Dendritic cell treated with granulocyte-macrophage colony-stimulating factor and Interleukin-4, amounts not matched to agents 40 ng/mL and 50 ng/mL, for 4 days (primary cell): ENCODE data around the gene CITED2.

ENCODE experiments used
- H3K27ac Mint-ChIP-seq: one replicate; pipeline ENCODE4 v1.8.0; 2022; ENCODE audit warnings: mild to moderate bottlenecking, mixed read lengths
- H3K27me3 Mint-ChIP-seq: one replicate; pipeline ENCODE4 v1.8.0; 2022; ENCODE audit warnings: mild to moderate bottlenecking, mixed read lengths
- H3K36me3 Mint-ChIP-seq: one replicate; pipeline ENCODE4 v1.8.0; 2022; ENCODE audit warnings: low read depth, mixed read lengths
- H3K4me1 Mint-ChIP-seq: one replicate; pipeline ENCODE4 v1.8.0; 2022; ENCODE audit warnings: low read depth, mixed read lengths
- H3K4me3 Mint-ChIP-seq: one replicate; pipeline ENCODE4 v1.8.0; 2022; ENCODE audit warnings: mild to moderate bottlenecking, moderate library complexity, mixed read lengths
- H3K9me3 Mint-ChIP-seq: one replicate; pipeline ENCODE4 v1.8.0; 2022; ENCODE audit warnings: mixed read lengths
- intact Hi-C: fragments of 100-400 bp; cut with micrococcal nuclease; formaldehyde crosslinking; loops from one replicate; pipeline ENCODE4 v1.15.0; 2022

The CITED2 gene

DNA sequence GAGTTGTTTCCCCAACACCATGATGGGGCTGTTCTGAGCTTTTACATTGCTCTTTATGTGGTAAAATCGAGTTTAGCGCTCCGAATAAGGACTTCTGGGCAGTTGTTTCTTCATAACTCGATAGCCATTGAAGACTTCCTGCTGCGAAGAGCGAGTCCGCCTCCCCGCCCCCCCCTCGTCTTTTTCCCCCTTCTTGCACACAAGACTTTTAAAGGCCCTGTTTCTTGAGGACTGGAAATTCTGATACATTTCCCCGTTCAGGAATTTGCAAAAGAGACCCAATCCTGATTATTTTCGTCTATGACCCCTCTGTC is 1.5 kb upstream of the CITED2 start:
- Mint-ChIP-seq H3K9me3 (no peaks in the 10 kb centered on the region), H3K36me3 (peaks cover 49% of the 10 kb centered on the region), H3K27me3 (no peaks in the 10 kb centered on the region), H3K4me1 (peaks cover 38% of the 10 kb centered on the region), H3K27ac (peak overlapping the region; percentile 100), H3K4me3 (peak overlapping the region; percentile 99)
- intact Hi-C loops = loop anchor here (10.0 kb wide), 1 partner anchor 99 kb away; no protein-coding TSS in a partner anchor

DNA sequence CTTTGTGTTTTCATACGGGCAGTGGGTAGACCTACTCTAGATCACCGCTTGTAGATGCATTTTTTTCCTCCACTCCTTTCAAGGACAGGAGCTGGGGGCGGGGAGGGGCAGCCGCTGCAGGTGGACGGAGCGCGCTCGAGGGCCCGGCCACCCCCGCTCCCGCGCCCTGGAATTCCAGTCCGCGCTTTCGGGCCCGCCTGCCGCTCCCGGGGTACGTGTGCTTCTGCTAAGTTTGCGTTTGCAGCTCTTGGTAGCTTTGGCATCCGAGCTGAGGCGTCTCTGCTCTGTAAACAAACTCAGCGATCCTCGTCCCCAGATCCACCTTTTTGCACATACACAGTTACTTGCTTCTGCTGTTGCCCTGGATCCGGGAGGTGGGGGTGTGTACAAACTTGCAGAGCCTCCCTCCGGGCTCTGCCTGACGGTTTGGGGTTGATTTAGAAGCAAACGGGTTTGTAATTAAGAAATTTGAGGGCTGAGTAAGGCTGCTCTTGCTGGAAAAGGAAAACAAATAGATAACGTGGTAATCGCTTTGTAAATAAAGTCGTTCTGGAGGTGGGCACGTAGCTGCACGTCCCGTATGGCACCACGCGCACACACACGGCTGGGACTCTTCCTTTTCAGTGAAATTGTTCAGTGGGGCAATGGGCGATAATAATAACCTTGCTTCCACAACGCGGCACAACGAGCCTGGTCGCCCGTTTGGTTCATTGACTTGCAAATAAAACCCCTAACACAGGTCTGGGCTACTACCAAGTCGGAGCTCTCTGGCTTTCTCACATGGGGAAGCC is 973 bp upstream of the CITED2 start:
- intact Hi-C loops = loop anchor here (1.0 to 10.0 kb wide), 5 partner anchors 73 to 545 kb away; no protein-coding TSS in a partner anchor
- peak overlapping the region; percentile 99 for H3K4me3 Mint-ChIP-seq
- H3K36me3 Mint-ChIP-seq = peaks cover 54% of the 10 kb centered on the region
- H3K27ac Mint-ChIP-seq = peak overlapping the region; percentile 100
- no peaks in the 10 kb centered on the region for H3K9me3 Mint-ChIP-seq
- peaks cover 40% of the 10 kb centered on the region for H3K4me1 Mint-ChIP-seq
- no peaks in the 10 kb centered on the region for H3K27me3 Mint-ChIP-seq

DNA sequence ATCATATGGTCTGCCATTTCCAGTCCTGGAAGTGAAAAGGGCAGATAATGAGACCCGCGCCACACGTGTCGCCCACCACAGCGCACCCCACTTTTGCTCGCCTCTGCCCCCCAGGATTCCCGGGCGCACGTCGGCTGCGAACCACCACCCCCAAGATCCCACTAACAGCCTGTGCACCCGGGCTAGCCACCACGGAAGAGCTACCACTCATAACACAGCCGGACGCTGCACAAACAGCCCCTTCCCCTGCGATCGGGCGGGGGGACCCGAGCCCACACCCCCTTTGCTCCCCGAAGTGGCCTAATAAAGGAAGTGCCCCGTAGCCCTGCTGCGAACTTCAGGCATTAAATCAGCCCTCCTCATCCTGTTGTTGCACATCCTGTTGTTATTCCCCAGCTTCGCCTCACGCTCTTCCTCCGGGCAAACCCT is 506 bp downstream of the CITED2 start:
- peak overlapping the region; percentile 100 for H3K27ac Mint-ChIP-seq
- H3K27me3 Mint-ChIP-seq = no peaks in the 10 kb centered on the region
- intact Hi-C loops = loop anchor here (2.0 to 10.0 kb wide), 11 partner anchors 75 to 1548 kb away; no protein-coding TSS in a partner anchor
- H3K4me1 Mint-ChIP-seq = peaks cover 38% of the 10 kb centered on the region
- no peaks in the 10 kb centered on the region for H3K9me3 Mint-ChIP-seq
- peaks cover 58% of the 10 kb centered on the region for H3K36me3 Mint-ChIP-seq
- H3K4me3 Mint-ChIP-seq = peak overlapping the region; percentile 99

DNA sequence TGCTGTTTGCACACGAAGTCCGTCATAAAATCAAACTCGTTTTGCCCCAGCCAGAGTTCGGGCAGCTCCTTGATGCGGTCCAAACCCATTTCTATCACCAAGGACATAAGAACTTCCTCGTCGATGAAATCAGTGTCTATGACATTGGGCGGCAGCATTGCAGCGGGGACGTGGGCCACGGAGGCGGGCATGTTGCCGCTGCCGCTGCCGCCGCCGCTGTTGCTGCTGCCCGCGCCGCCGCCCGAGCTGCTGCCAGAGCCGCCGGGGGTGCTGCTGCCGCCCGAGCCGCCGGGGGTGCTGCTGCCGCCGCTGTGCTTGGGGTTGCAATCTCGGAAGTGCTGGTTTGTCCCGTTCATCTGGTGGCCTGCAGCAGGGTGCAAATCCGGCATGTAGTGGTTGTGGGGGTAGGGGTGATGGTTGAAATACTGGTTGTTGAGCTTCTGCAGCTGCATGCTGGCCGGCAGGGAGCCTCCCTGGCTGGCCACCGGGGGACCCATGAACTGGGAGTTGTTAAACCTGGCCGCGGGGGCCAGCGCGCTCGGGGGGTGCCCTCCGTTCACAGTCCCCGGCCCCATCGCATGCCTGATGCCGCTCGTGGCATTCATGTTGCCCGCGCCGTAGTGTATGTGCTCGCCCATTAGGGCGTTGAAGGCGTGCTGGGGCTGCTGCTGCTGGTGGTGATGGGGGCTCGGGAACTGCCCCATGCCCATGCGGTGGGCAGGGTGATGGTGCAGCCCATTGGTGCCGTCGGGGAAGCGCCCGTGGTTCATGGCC is 1.1 kb downstream of the CITED2 start:
- peak overlapping the region; percentile 99 for H3K4me3 Mint-ChIP-seq
- no peaks in the 10 kb centered on the region for H3K9me3 Mint-ChIP-seq
- peaks cover 32% of the 10 kb centered on the region for H3K4me1 Mint-ChIP-seq
- intact Hi-C loops = loop anchor here (2.0 to 10.0 kb wide), 8 partner anchors 101 to 1549 kb away; no protein-coding TSS in a partner anchor
- no peaks in the 10 kb centered on the region for H3K27me3 Mint-ChIP-seq
- peaks cover 58% of the 10 kb centered on the region for H3K36me3 Mint-ChIP-seq
- H3K27ac Mint-ChIP-seq = peak overlapping the region; percentile 100

DNA sequence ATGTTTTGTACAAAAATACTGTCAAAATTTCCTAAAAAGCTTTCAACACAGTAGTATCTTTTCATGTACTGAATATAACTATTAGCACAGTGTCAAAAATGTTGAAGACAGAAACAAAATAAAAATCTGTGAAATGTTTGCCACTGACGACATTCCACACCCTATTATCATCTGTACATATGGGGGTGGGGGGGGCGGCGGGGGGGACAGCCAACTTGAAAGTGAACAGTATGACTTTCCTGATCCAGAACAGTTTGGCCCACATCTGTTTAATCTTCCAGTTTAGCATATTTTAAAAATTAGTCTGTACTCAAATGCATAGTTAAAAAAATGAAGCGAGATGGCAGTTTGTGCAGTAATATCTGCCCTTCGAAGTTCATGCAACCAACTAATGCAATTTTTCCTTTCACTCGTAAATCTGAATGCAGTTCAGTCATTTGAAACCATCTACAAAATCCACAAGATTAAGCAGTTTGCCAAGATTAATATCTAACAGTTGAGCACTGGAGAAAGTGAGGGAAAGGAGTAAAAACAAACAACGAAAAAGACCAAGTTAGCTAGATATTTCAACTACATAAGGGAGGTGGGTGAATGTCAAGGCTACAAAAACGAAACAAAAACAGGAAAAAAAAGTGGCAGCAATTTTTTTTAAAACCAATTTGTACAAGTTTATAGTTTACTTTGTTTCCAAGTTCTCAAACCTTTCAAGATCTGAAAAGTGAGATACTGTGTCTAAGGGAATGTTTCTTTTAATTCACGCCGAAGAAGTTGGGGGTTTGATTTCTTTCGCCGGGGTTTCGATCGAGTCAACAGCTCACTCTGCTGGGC is 1.9 kb downstream of the CITED2 start:
- peaks cover 58% of the 10 kb centered on the region for H3K36me3 Mint-ChIP-seq
- intact Hi-C loops = loop anchor here (2.0 to 10.0 kb wide), 8 partner anchors 102 to 1550 kb away; no protein-coding TSS in a partner anchor
- peaks cover 30% of the 10 kb centered on the region for H3K4me1 Mint-ChIP-seq
- peak overlapping the region; percentile 100 for H3K27ac Mint-ChIP-seq
- no peaks in the 10 kb centered on the region for H3K9me3 Mint-ChIP-seq
- H3K27me3 Mint-ChIP-seq = no peaks in the 10 kb centered on the region
- peak overlapping the region; percentile 99 for H3K4me3 Mint-ChIP-seq

DNA sequence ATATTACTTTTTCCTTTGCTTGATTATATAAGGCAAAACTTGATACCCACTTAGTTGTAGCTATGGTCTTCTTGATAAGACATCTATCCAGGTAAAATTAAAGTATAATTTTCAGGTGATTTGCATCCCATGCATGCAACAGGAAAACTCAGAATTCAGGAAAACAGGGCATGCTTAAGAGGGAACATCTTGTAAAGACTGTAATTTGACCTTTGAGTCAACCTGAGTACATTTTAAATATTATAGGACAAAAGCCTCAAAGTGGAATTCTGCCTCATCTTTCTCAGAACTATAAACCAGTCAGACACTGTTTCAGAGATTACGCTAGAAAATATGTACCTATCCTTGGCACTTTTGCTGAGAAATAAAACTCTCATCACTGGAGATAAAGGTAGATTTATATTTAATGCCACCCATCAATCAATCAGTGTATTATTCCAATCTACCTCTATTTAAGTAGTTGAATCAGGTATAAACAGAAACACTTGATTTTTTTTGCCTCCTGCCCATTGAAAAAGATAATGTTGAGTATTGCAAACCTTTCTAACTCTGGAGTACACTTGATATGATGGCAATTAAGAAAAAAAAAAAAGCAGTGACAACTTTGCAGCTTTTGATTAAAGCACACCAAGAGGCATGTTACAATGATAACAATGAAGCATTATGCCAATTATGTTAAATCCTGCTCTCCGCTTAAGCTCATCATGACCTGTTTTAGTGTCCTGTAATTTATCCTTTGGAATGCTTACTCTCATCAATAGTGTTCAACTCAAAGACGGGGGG is 2.8 kb downstream of the CITED2 start:
- intact Hi-C loops = loop anchor here (2.0 to 10.0 kb wide), 8 partner anchors 103 to 1551 kb away; no protein-coding TSS in a partner anchor
- H3K36me3 Mint-ChIP-seq = peaks cover 58% of the 10 kb centered on the region
- no peaks in the 10 kb centered on the region for H3K9me3 Mint-ChIP-seq
- peaks cover 23% of the 10 kb centered on the region for H3K4me1 Mint-ChIP-seq
- H3K27ac Mint-ChIP-seq = peak overlapping the region; percentile 100
- peak overlapping the region; percentile 99 for H3K4me3 Mint-ChIP-seq
- H3K27me3 Mint-ChIP-seq = no peaks in the 10 kb centered on the region

DNA sequence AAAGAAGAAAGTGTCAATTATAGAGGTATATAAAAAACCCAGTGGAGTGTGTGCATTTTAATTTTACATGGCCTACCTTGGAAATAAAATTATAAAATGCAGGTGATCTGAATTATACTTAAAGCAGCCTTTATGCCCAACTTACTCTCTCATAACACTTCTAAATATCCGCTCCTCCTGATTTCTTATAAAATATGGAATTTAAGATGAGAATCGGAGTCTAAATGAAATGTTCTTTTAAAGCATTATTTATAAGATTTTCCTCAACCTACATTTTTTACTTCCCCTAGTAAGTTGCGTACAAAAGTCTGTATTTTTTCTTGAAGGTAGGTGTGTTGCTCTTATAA is 3.5 kb downstream of the CITED2 start:
- H3K4me1 Mint-ChIP-seq = peaks cover 17% of the 10 kb centered on the region
- intact Hi-C loops = loop anchor here (5.0 to 10.0 kb wide), 5 partner anchors 104 to 1551 kb away; no protein-coding TSS in a partner anchor
- no peaks in the 10 kb centered on the region for H3K9me3 Mint-ChIP-seq
- no peaks in the 10 kb centered on the region for H3K27me3 Mint-ChIP-seq
- peak overlapping the region; percentile 100 for H3K27ac Mint-ChIP-seq
- H3K4me3 Mint-ChIP-seq = peak overlapping the region; percentile 99
- peaks cover 58% of the 10 kb centered on the region for H3K36me3 Mint-ChIP-seq

DNA sequence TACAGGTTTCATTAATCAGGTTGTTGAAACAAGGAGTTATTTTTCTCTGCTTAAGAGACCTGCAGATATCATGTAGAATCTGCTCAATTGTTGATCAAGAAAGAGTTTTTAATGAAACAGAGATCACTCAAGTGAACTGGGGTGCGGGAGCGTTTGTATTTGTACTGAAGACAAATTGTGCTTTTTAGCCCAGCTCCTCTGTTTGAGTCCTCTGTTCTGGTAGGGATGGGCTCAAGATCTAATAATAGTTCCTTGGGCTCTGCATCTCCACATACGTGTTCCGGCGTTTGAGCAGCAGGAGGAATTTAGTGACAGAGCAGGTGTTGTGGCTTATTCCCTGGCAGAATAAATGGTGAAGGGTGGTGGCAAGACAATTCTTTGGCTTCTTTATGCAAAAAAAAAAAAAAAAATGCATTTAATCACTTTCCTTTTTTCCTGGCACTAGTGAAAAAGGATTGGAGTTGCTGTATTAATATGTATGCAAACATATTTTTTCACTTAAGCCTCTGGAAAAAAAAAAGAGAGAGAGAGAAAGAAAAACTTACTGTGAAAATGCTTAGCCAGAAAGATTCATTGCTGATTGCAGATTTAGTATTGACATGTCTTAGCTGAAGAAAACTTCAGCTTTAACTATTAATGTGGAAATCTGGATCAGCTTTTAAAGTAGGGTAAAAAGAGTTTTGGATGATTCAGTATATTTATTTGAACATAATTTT is 4.0 kb downstream of the CITED2 start:
- peak overlapping the region; percentile 58 for H3K4me3 Mint-ChIP-seq
- H3K27ac Mint-ChIP-seq = peak overlapping the region; percentile 100
- intact Hi-C loops = loop anchor here (5.0 to 10.0 kb wide), 5 partner anchors 104 to 1552 kb away; no protein-coding TSS in a partner anchor
- peaks cover 15% of the 10 kb centered on the region for H3K4me1 Mint-ChIP-seq
- H3K27me3 Mint-ChIP-seq = no peaks in the 10 kb centered on the region
- H3K36me3 Mint-ChIP-seq = peaks cover 54% of the 10 kb centered on the region
- H3K9me3 Mint-ChIP-seq = no peaks in the 10 kb centered on the region

DNA sequence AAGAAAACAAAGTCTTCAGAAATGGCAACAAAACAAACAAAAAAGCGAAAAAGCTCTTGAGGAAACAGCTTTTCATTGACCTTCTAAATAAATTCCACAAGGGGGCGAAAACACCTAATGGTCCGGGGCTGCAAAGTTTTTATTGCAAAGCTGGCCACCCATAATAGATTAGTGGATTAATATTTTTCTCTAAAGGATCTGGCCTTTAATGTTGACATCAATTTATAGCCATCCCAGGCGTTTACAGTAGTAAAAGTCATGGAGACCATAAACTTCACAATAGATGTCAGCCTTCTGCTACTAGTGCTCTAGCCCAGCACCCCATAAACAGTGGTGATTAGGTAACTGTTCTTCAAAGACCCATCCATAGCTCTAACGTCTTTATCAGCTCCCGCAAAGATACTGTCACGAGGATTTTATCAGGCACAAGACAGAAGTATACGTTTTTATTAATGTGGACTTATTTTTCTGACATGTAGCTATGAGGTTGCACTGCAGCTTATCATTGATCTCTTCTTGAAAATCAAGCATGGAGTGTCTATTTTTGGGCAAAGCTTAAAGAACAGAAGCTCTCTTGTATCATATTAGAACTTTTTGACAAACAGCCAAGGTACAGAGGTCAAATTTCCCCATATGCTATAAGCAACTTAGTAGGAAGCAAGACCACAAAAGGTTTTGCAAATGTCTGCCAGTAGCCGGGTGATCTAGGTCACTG is 4.7 kb downstream of the CITED2 start:
- peaks cover 46% of the 10 kb centered on the region for H3K36me3 Mint-ChIP-seq
- H3K9me3 Mint-ChIP-seq = no peaks in the 10 kb centered on the region
- no peaks in the 10 kb centered on the region for H3K27me3 Mint-ChIP-seq
- intact Hi-C loops = loop anchor here (5.0 to 10.0 kb wide), 5 partner anchors 105 to 1553 kb away; no protein-coding TSS in a partner anchor
- H3K4me1 Mint-ChIP-seq = peaks cover 15% of the 10 kb centered on the region
- H3K4me3 Mint-ChIP-seq = peak overlapping the region; percentile 58
- H3K27ac Mint-ChIP-seq = peak overlapping the region; percentile 100

DNA sequence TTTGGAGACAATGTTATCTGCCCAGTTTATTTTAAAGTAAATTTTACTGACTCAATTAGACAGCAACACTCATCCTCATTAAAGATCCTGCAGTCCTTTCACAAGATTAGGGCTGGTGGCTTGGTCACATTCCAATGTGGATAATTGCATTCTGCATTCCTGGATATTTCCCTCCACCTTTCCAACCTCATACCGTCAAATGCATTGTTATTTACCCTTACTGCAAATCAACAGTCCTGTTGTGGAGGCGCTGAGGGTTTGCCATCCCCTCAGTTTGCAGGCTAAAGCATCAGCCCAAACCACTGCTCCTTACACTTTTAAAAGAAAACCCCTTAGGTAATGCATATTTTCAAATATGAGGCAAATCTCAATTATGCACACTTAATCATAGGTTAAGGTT is 5.4 kb downstream of the CITED2 start:
- peaks cover 21% of the 10 kb centered on the region for H3K4me1 Mint-ChIP-seq
- H3K36me3 Mint-ChIP-seq = peaks cover 40% of the 10 kb centered on the region
- no peak overlapping the region for H3K27ac Mint-ChIP-seq
- no peaks in the 10 kb centered on the region for H3K9me3 Mint-ChIP-seq
- no peaks in the 10 kb centered on the region for H3K27me3 Mint-ChIP-seq
- H3K4me3 Mint-ChIP-seq = no peak overlapping the region
- intact Hi-C loops = no loop called here

DNA sequence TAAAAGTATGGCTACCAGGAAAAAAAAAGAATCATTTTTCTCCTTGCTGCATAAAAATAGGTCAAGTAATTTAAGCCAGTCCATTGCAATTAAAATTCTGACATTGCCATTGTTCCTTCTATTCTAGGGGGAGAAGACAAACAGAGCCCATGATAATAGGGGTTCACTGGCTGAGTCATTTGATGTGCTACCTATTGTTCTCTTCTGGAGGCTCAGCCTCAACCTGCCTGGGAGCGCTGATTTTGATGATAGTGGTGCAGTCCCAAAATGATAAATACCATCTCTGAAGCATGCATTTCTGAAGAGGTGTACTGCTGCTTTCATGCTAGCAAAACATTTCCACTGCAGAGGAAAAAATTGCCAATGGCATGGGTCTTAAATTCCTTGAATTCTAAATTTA is 5.8 kb downstream of the CITED2 start:
- intact Hi-C loops = no loop called here
- Mint-ChIP-seq H3K27ac (no peak overlapping the region), H3K4me1 (peaks cover 24% of the 10 kb centered on the region), H3K4me3 (no peak overlapping the region), H3K27me3 (no peaks in the 10 kb centered on the region), H3K9me3 (no peaks in the 10 kb centered on the region), H3K36me3 (peaks cover 36% of the 10 kb centered on the region)

DNA sequence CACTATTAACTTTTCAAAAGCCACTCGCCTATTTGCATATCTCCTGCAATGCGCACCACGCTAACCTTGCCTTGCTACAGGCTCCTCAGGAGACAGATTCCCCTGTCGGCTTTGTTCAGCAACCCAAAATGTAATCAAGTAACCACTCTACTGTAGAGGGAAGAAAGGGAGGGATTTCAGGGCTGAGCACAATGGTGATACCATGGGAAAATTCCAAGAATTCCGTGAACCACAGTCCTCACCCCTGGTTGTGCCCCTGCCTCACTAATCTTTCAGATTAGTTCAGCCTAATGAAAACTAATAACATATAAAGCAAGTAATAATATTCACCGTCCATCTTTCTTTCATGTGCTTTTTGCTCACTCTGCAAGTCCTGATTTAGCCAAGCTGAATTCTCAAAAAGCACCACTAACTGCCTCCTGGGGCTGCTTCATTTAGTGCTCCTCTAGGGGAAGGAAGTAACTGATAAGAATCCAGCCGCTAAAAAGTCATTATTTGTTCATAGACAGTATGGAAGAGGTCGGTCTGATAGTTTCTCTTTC is 6.6 kb downstream of the CITED2 start:
- H3K4me1 Mint-ChIP-seq = peaks cover 32% of the 10 kb centered on the region
- no peak overlapping the region for H3K27ac Mint-ChIP-seq
- H3K36me3 Mint-ChIP-seq = peaks cover 28% of the 10 kb centered on the region
- intact Hi-C loops = no loop called here
- H3K4me3 Mint-ChIP-seq = no peak overlapping the region
- H3K9me3 Mint-ChIP-seq = no peaks in the 10 kb centered on the region
- H3K27me3 Mint-ChIP-seq = no peaks in the 10 kb centered on the region
